ENCODE results near the gene SERP2.

DNA sequence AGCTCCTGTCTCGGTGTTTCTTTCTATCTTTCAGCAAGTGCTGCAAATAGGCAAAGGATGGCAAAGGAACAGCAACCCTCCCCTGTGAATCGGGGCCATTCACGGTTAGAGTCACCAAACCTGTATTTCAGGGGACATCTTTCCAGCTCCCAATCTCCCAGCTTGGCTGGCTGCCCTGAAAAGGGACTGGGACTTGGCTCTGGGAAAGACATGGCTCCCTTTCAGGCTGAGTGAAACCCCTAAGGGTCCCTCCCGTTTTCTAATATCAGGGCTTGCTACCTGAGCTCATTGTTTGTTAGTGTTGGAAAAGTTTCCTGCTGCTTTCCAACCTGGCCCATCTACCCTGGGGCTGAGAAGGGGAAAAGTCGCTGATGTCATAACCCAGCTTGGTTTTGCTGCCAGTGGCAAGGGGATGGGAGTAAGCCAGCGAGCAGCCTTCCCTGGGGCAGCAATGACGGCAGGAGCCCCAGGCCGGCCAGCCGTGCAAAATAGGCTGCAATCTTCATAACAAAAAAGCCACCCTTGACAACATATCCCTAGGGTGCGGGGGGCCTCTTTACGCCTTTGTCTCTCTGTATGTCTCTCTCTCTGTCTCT is 29.9 kb downstream of the SERP2 start:
- TF ChIP-seq CTCF (IDR thresholded peaks at IDR 0.05; ENCODE audit: insufficient read depth, low read depth, low read length) (no peak), EZH2 (IDR thresholded peaks at IDR 0.05; ENCODE audit: insufficient read depth, low read length) (no peak)
